Middle frontal gyrus (tissue), 1 donor: ENCODE data around the gene ARMC8.

Experiments
- DNase-seq: peaks from one replicate; pipeline ENCODE4 v3.0.0-alpha.2; 2015; ENCODE audit warnings: low spot score; ENCODE audit errors: extremely low spot score

ARMC8 gene

DNA sequence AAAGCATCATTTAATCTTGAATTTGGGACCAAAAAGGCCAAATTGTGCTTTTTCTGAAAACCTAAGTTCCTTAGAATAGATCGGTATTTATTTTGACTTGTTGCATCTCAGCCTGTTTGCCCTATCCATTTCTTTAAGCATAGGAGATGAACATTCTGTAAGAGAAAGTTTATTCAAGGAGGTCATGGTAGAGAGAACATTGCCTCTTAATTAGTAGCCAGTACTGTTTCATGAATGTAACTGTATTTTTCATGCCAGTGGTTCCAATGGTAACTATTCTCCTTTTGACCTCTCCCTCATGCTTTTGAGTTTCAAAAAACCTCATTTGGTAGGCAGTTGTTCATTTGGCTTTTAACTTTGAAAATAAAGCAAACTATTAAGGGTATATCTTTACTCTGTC, 55.4 kb downstream of the ARMC8 start:
- no peak for DNase-seq

DNA sequence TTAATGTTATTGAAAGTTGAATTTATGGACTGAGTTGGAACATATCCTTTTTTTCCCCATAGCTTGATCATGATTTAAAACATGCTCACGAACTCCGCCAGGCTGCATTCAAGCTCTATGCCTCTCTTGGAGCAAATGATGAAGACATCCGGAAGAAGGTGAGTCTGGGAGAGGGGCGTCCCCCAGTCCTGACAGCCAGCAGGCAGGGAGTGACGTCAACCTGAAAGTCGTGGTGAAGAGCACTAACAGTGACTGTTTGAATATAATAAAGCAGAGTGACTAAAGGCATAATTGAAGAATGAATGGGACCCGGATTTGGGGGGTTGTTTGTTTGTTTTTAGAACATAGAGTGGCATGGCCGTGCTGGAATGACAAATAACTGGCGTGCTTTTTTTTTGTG, 57.9 kb downstream of the ARMC8 start:
- no peak for DNase-seq

DNA sequence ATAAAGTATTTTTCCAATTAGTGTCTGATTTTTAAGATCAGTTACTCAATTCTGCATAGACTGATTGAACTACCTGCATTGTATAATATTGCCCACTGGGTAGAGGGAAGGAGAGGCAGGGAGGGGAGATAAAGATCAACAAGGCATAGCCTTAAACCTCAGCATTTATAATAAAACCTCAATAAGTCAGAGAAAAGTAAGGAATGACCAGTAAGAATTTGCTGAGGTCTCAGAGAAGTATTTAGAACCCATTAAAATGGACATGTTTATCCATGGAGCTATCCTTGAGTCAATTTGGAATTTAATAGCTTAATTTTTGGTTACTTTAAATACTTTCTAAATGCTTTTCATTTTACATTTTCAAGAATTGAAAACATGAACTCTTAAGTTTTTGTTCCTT, 62.5 kb downstream of the ARMC8 start:
- no peak for DNase-seq

DNA sequence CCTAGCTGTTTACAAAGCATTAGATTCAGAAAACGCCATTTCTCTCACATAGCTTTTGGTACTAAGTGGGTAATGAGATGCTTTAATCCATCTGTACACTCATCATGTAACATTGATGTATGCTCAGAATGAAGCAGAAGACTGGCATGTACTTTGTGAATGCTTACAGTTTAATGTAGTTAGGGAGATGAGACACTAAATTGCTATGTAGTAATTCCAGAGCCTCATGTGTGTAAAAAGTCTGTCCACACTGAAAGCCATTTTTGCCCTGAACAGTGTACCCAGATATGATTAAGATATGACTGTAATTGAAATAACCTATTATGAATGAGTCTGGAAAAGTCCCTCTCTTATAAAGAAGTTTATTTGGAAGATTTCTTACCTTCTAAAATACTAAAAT, 66.5 kb downstream of the ARMC8 start:
- DNase-seq = no peak

DNA sequence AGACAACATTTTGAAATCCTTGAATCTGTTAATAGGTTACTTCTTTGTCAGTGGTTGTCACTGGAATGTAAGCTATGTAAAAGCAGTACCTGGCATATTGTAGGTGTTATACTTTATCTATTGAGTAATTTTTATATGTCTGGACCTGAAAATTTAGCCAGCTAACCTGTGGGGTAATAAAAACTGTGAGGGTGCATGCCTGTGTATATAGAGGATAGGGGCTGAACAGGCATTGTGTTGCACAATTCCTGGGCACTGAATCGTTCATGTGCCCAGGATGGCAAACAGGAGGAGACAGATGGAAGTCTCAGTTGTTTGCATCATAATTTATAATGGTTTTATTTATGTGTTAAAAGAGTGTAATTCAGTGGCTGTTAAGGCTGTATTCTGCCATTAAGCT, 67.1 kb downstream of the ARMC8 start:
- DNase-seq = no peak

DNA sequence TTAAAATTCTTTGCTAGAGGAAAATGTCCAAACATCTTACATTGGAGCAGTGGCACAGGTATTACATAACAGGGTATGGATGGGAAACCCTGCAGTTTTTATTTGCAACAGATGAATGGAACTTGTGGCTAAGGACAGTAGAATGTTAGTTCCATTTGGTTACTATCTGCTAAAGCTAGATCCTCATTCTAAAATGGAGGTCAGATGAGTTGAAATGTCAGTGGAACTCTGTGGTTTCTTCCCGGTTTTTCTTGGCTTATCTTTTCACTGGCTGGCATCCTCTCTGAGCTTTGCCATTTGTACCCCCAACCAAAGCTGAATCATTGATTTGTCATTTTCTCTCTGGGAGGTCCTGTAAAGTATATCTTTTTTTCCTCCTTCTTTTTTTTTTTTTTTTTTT, 68.9 kb downstream of the ARMC8 start:
- DNase-seq = no peak

GRCh38 chr3:138257986-138258385, 70.9 kb downstream of the ARMC8 start:
- DNase-seq = no peak

DNA sequence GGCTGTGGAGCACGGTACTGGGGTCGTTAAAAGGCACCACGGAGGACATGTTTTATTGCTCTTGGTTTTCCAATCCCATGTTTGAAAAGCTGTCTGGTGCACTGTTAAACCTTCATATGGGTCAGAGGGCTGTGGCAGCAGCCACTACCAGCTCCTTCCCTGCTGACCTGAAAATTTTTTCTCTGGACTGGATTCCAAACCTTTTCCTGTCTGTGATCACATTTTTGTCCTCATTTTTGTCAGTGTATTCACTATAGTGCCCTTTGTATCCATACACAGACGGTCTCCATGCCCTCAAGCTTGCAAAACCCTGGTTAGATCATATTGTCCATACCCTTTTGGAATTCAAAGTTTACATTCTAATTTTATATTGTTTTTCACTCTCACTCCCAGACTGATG, 72.0 kb downstream of the ARMC8 start:
- DNase-seq = no peak

DNA sequence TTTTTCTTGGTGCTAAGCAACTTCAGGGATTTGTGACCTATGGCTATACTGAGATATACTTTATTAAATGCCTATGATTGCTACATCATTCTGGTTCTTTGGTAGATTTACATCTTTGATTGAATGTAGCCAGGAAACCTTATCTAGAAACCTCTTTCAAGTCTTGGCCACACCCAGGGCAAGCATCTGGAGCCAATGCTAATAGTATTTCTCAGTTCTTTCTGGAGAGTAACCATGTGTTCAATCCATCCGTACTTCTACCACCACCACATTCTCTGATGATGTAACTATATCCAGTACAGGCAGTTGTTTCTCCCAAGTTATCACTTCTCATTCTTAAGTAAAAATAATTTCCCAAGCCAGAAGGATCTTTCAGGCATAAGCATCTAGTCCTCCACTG, 73.5 kb downstream of the ARMC8 start:
- DNase-seq = no peak

DNA sequence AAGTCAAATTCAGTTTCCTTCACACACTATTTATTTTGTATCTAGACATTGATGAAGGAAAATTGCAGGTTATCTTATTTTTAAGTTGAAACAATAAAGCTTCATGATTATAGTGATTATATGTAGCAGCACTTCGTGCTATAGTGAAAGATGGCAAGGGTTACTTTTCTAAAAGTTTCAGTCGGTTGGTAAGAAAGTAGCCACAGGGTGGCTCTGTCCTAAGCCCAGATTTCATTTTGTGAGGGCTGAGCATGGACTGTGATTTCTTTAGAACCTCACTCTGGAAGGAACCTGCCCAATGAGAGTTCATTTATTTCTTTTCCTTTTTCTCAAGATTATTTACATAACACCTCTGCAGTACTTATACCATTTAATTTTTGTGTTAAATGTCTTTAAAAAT, 76.0 kb downstream of the ARMC8 start:
- no peak for DNase-seq

- no peak for DNase-seq
Measured at GRCh38 chr3:138265745-138266144, 78.6 kb downstream of the ARMC8 start.

DNA sequence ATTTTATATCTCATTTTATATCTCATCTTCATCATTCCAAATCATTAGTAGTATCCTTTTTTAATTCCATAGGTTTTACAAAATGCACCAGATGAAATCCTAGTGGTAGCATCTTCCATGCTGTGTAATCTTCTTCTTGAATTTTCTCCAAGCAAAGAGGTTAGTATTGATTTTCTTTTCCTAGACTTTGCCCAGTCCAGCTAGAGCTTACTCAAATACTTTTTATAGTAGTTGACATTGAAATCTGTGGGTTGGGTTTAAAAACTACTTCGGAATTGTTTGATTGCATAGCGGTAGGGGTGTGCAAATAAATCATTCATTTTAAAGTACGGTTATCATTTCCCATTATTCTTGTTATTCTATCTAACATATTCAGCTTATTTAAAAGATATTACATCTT, 80.0 kb downstream of the ARMC8 start:
- DNase-seq = no peak

- DNase-seq = no peak
Measured at GRCh38 chr3:138270245-138270644, 83.1 kb downstream of the ARMC8 start.

- no peak for DNase-seq
Measured at GRCh38 chr3:138271189-138271794, 84.2 kb downstream of the ARMC8 start.

GRCh38 chr3:138281561-138281960, 94.5 kb downstream of the ARMC8 start:
- no peak for DNase-seq

DNA sequence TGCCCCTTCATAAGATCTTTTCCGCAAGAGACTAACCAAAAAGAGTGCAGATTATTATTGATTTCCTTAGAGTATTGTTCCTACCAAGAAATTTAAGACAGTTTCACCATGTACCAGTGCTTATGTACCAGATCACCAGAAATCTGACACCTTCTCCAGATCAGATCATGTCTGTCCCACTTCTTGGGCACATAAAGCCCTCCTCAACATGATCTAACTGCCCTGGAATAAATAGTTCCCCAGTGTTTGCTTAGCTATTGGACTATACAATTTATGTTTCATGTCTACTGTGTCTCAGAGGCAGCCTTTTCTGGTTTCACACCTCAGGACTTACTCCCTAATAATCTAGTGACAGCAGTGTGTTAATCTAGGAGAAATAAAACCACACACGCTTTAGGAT, 95.7 kb downstream of the ARMC8 start:
- DNase-seq = no peak

GRCh38 chr3:138284079-138284478, 97.0 kb downstream of the ARMC8 start:
- no peak for DNase-seq

- DNase-seq = no peak
Measured at GRCh38 chr3:138284957-138285477, 97.9 kb downstream of the ARMC8 start.

GRCh38 chr3:138289260-138289659, 102.2 kb downstream of the ARMC8 start:
- peak; percentile 6 for DNase-seq

DNA sequence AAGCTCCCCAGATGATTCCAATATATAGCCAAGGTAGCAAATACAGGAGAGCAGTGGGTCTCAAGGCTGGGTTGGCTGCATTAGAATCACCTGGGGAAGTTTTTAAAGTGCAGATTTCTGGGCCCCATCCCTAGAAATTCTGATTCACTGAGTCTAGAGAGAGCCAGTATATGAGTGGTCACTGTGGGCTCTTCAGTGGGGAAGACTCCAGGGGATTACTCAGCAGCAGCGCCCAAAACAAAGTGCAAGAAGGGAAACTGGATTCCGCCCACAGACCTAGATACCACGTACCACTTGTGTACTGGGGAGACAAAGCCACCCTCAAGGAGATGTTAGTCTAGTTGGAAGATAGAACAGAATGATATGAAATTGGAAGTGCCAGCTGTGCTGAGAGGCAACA, 102.6 kb downstream of the ARMC8 start:
- no peak for DNase-seq

DNA sequence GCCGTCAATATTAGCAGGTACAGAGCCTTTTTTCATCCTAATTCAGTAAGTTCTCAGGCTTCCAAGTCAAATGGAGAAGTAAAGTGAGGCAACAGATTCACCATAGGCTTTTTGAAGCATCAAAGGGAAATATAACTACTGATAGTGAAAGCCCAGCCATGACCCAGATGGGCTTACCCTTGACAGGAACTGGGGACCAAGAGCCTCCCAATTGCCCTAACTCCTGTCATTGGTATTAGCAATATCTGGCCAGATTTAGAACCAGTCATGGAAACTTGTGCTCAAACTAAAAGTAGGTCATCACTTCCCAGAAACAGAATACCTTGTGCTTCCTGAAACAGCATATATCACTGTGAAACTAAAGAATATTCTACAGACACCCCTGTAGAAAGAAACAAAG, 109.5 kb downstream of the ARMC8 start:
- DNase-seq = no peak

GRCh38 chr3:138297059-138297607, 110.0 kb downstream of the ARMC8 start:
- no peak for DNase-seq

DNA sequence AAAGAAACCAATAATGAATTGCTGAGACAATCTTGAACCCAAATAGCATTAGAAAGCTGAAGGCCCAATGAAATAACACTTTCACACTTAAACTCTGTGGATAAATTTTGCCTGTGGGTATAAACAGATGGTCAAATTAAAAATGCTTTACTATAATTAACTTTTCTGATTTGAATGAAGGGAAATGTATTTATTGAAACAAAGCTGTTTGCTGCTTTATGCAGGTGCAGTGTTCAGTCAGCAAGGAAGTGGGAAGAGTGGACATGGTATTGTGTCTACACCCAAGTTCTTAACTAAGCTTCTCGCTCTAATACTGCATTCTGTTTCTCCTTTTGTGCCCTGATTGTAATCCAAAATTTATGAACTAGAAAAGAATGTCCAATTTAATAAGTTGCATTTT, 110.8 kb downstream of the ARMC8 start:
- DNase-seq = no peak

DNA sequence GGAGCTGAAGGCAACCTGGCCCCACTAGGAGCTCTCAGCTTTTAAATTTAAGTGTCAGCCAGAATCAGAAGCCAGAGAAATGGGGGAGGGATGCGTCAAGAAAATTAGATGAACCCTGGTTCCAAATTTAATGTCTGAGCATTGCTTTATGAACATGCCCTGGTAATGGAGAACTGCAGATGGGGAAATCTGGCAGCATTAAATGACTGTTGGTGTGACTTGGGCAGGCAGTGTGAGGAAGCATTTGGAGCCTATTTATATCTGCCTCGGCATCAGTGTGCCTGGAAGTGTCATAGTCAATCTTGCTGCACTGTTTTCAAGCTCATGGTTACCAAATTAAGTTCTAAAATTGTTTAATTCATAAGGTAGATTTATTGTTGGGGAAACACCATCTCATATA, 113.5 kb downstream of the ARMC8 start:
- DNase-seq = peak; percentile 46
